NCI-H526 (cell line): ENCODE results near the gene BICRAL.
"Not testable (repeated sequence)": the region's sequence is repeated elsewhere in the genome, so short reads cannot be mapped to it uniquely, and the experiment has no call there.

Experiments used
- DNase-seq, 2 experiments: peaks; one replicate each; lab custom pipeline; 2025; lab: John Stamatoyannopoulos, UW

Gene BICRAL

GRCh38 chr6:42790549-42791181 is 8.8 kb downstream of the BICRAL start:
- DNase-seq, result no peak

- no peak for DNase-seq
These were observed 10.0 kb downstream of the BICRAL start for GRCh38 chr6:42791706-42792320.

GRCh38 chr6:42795651-42796050 is 13.8 kb downstream of the BICRAL start:
- DNase-seq, result no peak

GRCh38 chr6:42796171-42796570 is 14.3 kb downstream of the BICRAL start:
- DNase-seq, result no peak

GRCh38 chr6:42797696-42798095 is 15.8 kb downstream of the BICRAL start:
- not testable (repeated sequence) for DNase-seq

- no peak for DNase-seq
These were observed 23.5 kb downstream of the BICRAL start for GRCh38 chr6:42805297-42805861.

GRCh38 chr6:42806359-42806758 is 24.5 kb downstream of the BICRAL start:
- not testable (repeated sequence) for DNase-seq

GRCh38 chr6:42808492-42809483 is 26.9 kb downstream of the BICRAL start:
- DNase-seq, result no peak

GRCh38 chr6:42813074-42813645 is 31.3 kb downstream of the BICRAL start:
- no peak for DNase-seq

GRCh38 chr6:42813906-42814444 is 32.1 kb downstream of the BICRAL start:
- no peak for DNase-seq

- DNase-seq, result not testable (repeated sequence)
These were observed 33.9 kb downstream of the BICRAL start for GRCh38 chr6:42815726-42816125.

- DNase-seq, result no peak
These were observed 36.1 kb downstream of the BICRAL start for GRCh38 chr6:42817907-42818306.

GRCh38 chr6:42818416-42818815 is 36.6 kb downstream of the BICRAL start:
- DNase-seq, result no peak

- no peak for DNase-seq
These were observed 37.0 kb downstream of the BICRAL start for GRCh38 chr6:42818878-42819277.

- DNase-seq, result no peak
These were observed 38.1 kb downstream of the BICRAL start for GRCh38 chr6:42819803-42820511.

- DNase-seq, result no peak
These were observed 38.9 kb downstream of the BICRAL start for GRCh38 chr6:42820512-42821340.

GRCh38 chr6:42821341-42821668 is 39.5 kb downstream of the BICRAL start:
- no peak for DNase-seq

GRCh38 chr6:42821846-42822245 is 40.0 kb downstream of the BICRAL start:
- DNase-seq, result no peak

- DNase-seq, result no peak
These were observed 47.8 kb downstream of the BICRAL start for GRCh38 chr6:42829561-42830092.

GRCh38 chr6:42831237-42831636 is 49.4 kb downstream of the BICRAL start:
- DNase-seq, result no peak
